Aorta (tissue), 5 donors: ENCODE measurements around the gene CAMK2D. TPM values are rescaled to one million over a fixed set of nuclear protein-coding genes. Genes with fewer than 3 reads are reported as not detected.
A peak's percentile ranks its signal among the peaks of the same experiment; 100 is the strongest.
"Not testable (repeated sequence)": the region's sequence is repeated elsewhere in the genome, so short reads cannot be mapped to it uniquely, and the experiment has no call there.

Experiments used
- ATAC-seq: fragments of 200-7000 bp; cut with Tn5 transposase; one replicate; pipeline ENCODE4 v1.9.1; 2022; ENCODE audit warnings: moderate library complexity; ENCODE audit not compliant: low FRiP score
- DNase-seq, 2 donors: peaks; one replicate each; pipeline ENCODE4 v3.0.0-alpha.2; 2020
- H3K27ac ChIP-seq, 2 donors: one replicate each; pipeline ENCODE4 v1.5.1; 2013; ENCODE audit warnings: low read length in 2 of 2, mild to moderate bottlenecking in 2 of 2, moderate library complexity in 2 of 2, control low read depth in 1 of 2, inconsistent platforms in 1 of 2, low read depth in 1 of 2
- H3K27me3 ChIP-seq, 2 donors: one replicate each; pipeline ENCODE4 v1.6.1; 2013; ENCODE audit warnings: control low read depth in 1 of 2, low read length in 1 of 2, mild to moderate bottlenecking in 1 of 2, moderate library complexity in 1 of 2; ENCODE audit not compliant: insufficient read depth in 2 of 2, control insufficient read depth in 1 of 2
- H3K36me3 ChIP-seq, 2 donors: one replicate each; pipeline ENCODE4 v1.6.1; 2013; ENCODE audit warnings: control low read depth in 1 of 2, low read length in 1 of 2, mild to moderate bottlenecking in 1 of 2; ENCODE audit not compliant: insufficient read depth in 2 of 2, control insufficient read depth in 1 of 2
- H3K4me1 ChIP-seq, 2 donors: one replicate each; pipeline ENCODE4 v1.6.1; 2013; ENCODE audit warnings: low read length in 2 of 2, control low read depth in 1 of 2, mild to moderate bottlenecking in 1 of 2, moderate library complexity in 1 of 2; ENCODE audit not compliant: insufficient read depth in 2 of 2, control insufficient read depth in 1 of 2
- H3K4me3 ChIP-seq, 2 donors: one replicate each; pipeline ENCODE4 v1.5.1; 2013; ENCODE audit warnings: low read length in 2 of 2, control low read depth in 1 of 2, mild to moderate bottlenecking in 1 of 2
- H3K9me3 ChIP-seq: one replicate; pipeline ENCODE4 v1.6.1; 2013; ENCODE audit warnings: mild to moderate bottlenecking, low read length; ENCODE audit not compliant: control insufficient read depth
- WGBS, 2 donors: extraction: QIAGEN DNeasy Blood & Tissue Kit; methylation state at CpG; one replicate each; pipeline ENCODE4 v1.1.7; 2013; 5-methylcytosine and 5-hydroxymethylcytosine counted together
- intact Hi-C, 2 donors: fragments of 100-400 bp; cut with DNase I; formaldehyde crosslinking; loops; one replicate each; pipeline versions ENCODE4 v1.14.2 to v1.15.0; 2022
- polyA plus RNA-seq, 2 donors: library from polyadenylated mRNA; stranded (reverse); fragments of 200-250 nt; gene quantifications; one replicate each; pipeline ENCODE4 v1.2.3, GENCODE V29; 2013
- total RNA-seq, 2 donors: library from RNA; stranded (reverse); fragmentation: NEBNext Ultra II Directional; extraction: Animal tissue kit (Norgen Biotek cat#: 25700); gene quantifications; one replicate each; pipeline ENCODE4 v1.2.1, GENCODE V29; 2021
- donor health status: healthy with polysubstance abuse.
- donor health status: Bipolar disorder and iron deficiency.
- donor health status: DM: no; HTN: no; CAD: no.
- donor health status: DM: no; HTN: no; CAD: no.
- donor health status: DM: yes; HTN: yes; CAD: no.

The CAMK2D gene
- total and polyA plus RNA-seq, 4 donors: 18.7 to 71.8 (median 37.7) TPM

DNA sequence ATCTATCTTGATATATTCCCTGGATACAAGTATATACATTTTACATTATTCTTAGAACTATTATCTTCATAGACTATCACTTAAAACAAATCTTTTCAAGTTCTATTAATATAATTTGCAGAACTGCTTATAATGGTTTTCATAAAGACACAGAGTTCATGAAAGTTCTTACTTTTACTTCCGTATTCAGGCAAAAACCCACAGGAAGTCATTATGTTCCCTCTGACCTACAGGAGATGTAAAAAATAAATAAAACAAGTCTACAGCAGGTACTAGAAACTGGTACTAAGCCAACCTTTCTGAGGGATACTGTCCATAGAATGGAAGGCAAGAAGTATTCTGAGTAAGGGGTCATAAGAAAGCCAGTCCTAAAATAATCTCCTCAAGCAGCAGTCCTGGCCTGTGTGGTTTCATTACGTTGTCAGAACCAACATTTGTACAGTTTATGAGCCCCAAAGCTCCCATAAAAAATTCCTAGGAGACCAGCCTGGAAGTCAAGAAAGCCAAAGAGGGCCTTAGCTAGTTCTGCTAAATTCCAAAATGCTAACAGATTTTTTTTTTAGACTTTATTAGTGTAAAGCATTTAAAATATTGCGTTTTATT, 68.6 kb downstream of the CAMK2D start:
- H3K4me3 ChIP-seq: no peak overlapping the region
- H3K27me3 ChIP-seq: no peaks in the 10 kb centered on the region
- no peaks in the 10 kb centered on the region for H3K9me3 ChIP-seq
- H3K36me3 ChIP-seq: no peaks in the 10 kb centered on the region
- no peak overlapping the region for H3K27ac ChIP-seq
- ATAC-seq (no peak), DNase-seq (no peak)
- peaks cover 0 to 7% of the 10 kb centered on the region in 2 donors for H3K4me1 ChIP-seq
- intact Hi-C loops: no loop called here
- WGBS, 2 donors: 52 to 60% methylated on average over 3 of the region's 3 CpGs

DNA sequence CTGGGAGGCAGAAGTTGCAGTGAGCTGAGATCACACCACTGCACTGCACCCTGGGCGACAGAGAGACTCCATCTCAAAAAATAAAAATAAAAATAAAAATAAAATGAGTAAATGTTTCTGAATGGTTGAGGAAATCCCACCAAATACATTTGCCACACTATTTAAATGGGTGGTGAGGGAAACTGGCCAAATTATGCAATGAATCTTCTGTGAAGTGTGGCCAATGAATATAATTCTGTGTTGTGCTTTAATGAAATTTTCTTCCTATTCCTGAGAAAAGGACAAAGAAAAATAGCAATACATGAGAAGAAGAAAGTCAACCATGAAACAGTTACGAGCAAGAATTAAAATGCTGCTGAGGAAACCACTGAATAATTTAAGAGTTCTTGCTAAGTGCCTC, 69.9 kb downstream of the CAMK2D start:
- intact Hi-C loops: no loop called here

DNA sequence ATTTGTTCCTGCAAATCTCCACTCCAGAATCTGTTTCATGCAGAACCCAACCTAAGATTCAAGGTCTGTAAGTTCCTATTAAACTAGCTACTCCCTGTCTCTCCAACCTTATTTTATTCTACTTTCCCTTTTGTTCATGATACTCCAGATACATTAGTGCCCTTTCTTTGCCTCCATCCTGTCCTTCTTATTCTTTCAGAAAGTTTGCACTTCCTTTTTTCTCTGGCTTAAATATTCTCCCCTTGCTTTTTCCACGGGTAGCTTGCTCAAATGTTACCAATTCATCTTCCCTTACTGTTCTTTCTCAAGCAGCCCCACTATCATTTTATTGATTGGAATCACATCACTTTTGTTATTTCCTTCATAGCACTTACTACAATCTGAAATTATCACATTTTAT, 72.1 kb downstream of the CAMK2D start:
- no peak for DNase-seq
- no peak overlapping the region for H3K27ac ChIP-seq

More for the DNA sequence above, 69.9 kb downstream of the CAMK2D start:
- H3K27ac ChIP-seq: no peak overlapping the region
- ATAC-seq: no peak
- H3K4me3 ChIP-seq: no peak overlapping the region
- peaks cover 0 to 12% of the 10 kb centered on the region in 2 donors for H3K4me1 ChIP-seq
- H3K36me3 ChIP-seq: no peaks in the 10 kb centered on the region
- no peaks in the 10 kb centered on the region for H3K9me3 ChIP-seq
- DNase-seq: no peak
- H3K27me3 ChIP-seq: no peaks in the 10 kb centered on the region
- WGBS, 2 donors: 67 to 72% methylated on average over 2 of the region's 2 CpGs

DNA sequence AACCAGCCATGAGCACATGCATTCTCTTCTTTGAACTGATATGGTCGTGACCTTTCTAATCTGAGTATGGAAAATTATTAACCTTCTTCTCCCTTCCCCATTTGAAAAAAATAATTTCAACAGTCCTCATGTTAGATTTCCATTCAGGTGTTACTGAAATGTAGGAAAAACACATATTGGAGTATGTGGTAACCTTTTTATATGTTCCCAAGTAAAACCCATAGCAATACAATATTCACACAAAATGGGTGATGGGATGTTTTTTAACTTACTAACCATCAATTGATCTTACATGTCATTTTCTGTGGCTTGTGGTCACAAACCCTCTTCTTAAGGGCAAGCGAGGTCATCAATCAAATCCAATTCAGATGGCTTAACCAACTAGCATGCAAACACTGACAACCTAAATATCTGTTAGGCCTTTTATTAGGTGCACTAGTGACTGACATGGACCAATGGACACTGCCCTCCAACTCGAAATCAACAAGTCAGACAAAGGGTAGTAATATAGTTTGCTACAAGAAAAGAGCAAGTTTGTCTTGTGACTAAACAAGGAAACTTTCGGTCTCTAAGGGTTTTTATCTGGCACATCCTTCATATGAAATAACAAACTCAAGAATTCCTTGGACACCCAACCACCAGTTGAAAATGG, 74.3 kb downstream of the CAMK2D start:
- no peak for DNase-seq
- no peak for ATAC-seq
- H3K4me3 ChIP-seq: no peak overlapping the region
- peaks cover 2 to 8% of the 10 kb centered on the region in 2 donors for H3K4me1 ChIP-seq
- no peaks in the 10 kb centered on the region for H3K27me3 ChIP-seq
- intact Hi-C loops: loop anchor here in 1 of 2 donors (10.0 kb wide), 1 partner anchor 132 kb away; no protein-coding TSS in a partner anchor
- H3K36me3 ChIP-seq: no peaks in the 10 kb centered on the region
- WGBS, 2 donors: 49% methylated on average over 4 of the region's 4 CpGs
- no peak overlapping the region for H3K27ac ChIP-seq
- H3K9me3 ChIP-seq: no peaks in the 10 kb centered on the region

More for the DNA sequence above, 72.1 kb downstream of the CAMK2D start:
- no peak for ATAC-seq
- WGBS, 2 donors: 66 to 67% methylated on average over 1 of the region's 1 CpG
- no peak overlapping the region for H3K4me3 ChIP-seq
- intact Hi-C loops: loop anchor here in 1 of 2 donors (10.0 kb wide), 1 partner anchor 135 kb away; no protein-coding TSS in a partner anchor
- no peaks in the 10 kb centered on the region for H3K9me3 ChIP-seq
- H3K4me1 ChIP-seq: peaks cover 0 to 12% of the 10 kb centered on the region in 2 donors
- H3K27me3 ChIP-seq: no peaks in the 10 kb centered on the region
- H3K36me3 ChIP-seq: no peaks in the 10 kb centered on the region

DNA sequence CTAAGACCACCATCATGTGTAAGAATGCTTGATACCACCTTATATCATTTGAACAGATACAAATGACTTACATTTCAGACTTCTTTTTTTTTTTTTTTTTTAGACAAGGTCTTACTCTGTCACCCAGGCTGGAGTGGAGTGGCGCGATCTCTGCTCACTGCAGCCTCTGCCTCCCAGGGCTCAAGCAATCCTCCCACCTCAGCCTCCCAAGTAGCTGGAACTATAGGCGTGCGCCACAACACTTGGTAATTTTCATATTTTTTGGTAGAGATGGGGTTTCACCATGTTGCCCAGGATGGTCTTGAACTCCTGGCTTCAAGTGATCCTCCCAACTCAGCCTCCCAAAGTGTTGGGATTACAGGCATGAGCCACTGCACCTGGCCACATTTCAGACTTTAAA, 76.4 kb downstream of the CAMK2D start:
- H3K36me3 ChIP-seq, H3K4me3 ChIP-seq, H3K27me3 ChIP-seq, H3K4me1 ChIP-seq, H3K9me3 ChIP-seq, ATAC-seq, DNase-seq: not testable (repeated sequence)
- H3K27ac ChIP-seq: peak overlapping the region in 1 of 2 donors; percentile 69
- intact Hi-C loops: loop anchor here in 1 of 2 donors (10.0 kb wide), 1 partner anchor 130 kb away; no protein-coding TSS in a partner anchor
- WGBS, 2 donors: 97 to 98% methylated on average over 4 of the region's 4 CpGs

DNA sequence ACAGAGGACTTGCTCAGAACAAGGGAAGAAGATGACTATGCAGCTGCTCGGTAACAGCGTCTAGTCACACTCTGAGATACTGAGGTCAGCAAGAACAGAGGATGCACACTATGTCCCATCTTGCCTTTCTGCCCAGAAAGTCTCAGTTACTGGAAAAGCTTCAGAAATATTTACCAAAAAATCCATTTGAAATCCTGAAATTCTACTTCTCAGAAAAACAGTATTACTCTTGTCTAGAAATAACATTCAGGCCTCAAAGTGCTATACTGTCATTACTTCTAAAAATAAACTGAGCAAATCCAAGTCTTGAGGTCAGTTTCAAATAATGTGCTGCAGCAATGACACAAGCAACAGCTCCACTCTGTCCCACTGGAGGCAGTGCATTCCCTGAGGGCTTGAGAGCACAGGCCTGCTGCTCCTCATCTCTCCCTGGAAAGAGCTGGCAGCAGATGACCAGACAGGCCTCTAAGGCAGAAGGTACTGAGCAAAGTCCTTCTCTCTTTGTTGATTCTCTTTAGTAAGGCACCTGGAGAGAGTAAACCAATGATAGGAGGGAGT, 76.9 kb downstream of the CAMK2D start:
- H3K36me3 ChIP-seq: no peaks in the 10 kb centered on the region
- H3K4me3 ChIP-seq: no peak overlapping the region
- no peaks in the 10 kb centered on the region for H3K9me3 ChIP-seq
- H3K27me3 ChIP-seq: no peaks in the 10 kb centered on the region
- peak overlapping the region in 1 of 2 donors; percentile 69 for H3K27ac ChIP-seq
- DNase-seq (peak; percentile 57 to 74), ATAC-seq (peak; percentile 89)
- H3K4me1 ChIP-seq: peaks cover 2 to 8% of the 10 kb centered on the region in 2 donors
- intact Hi-C loops: loop anchor here (5.0 to 10.0 kb wide), 2 partner anchors 78 to 130 kb away; partner anchors contain the start of gene CAMK2D (in 1 of the 2)
- 2 to 5% methylated on average over 2 of the region's 2 CpGs for WGBS, 2 donors

DNA sequence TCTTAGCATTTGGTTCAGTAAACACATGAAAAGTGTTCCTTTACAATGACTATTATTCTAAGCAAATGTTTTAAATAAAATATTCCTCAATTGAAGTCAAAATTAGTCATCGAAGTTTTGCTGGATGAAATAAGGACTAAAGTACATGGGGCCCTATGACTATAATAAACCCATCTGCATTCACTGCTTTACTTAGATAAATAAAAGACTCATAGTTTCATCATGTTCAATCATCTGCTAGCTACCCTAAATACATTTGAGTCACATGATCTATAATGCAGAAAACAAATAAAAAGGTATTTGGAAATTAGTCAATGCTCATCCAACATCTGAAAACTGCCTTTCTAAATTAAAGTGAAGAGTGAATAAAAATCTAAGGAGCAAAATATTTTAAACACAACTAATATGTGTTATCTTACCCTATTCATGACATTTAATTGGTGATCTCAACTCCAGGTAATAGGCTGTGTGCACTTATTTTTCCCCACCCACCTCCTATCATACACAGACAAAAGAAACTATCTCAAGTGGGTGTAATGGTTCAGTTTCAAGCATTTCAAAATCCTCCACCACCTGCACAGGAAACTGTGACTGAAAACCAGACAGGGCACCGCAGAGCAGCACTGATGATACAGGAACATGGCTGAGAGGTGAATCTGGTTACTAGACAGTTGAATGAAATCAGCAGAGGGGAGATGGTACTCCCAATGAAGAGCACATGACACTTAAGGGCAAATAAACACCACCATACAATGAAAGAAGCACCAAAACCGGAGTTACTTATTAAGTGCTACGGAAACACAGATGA, 78.6 kb downstream of the CAMK2D start:
- H3K36me3 ChIP-seq: no peaks in the 10 kb centered on the region
- WGBS, 2 donors: 85 to 88% methylated on average over 4 of the region's 4 CpGs
- ATAC-seq (no peak), DNase-seq (no peak)
- H3K9me3 ChIP-seq: no peaks in the 10 kb centered on the region
- H3K4me3 ChIP-seq: no peak overlapping the region
- H3K27ac ChIP-seq: peak overlapping the region; percentile 28 to 67
- peaks cover 2 to 8% of the 10 kb centered on the region in 2 donors for H3K4me1 ChIP-seq
- intact Hi-C loops: loop anchor here (5.0 to 10.0 kb wide), 2 partner anchors 79 to 128 kb away; partner anchors contain the start of gene CAMK2D (in 1 of the 2)
- H3K27me3 ChIP-seq: no peaks in the 10 kb centered on the region

DNA sequence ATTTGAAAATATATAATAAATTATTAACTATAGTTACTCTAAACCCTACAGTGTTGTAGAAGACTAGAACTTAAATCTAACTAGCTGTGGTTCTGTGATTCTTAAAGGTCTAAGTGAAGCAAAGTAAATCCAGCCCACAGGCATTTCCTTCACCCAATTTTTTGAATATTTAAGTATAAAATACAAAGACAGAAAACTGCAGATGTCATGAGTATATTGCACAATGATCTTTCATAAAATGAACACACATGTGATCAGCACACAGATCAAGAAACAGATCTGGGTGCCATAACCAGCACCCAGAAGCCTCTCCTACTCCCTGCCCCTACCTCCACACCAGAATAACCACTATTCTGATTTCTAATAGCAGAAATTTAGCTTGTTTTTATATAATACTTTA, 82.9 kb downstream of the CAMK2D start:
- DNase-seq: no peak
- Histone ChIP-seq H3K4me3 (no peak overlapping the region), H3K27me3 (no peaks in the 10 kb centered on the region), H3K9me3 (no peaks in the 10 kb centered on the region), H3K27ac (no peak overlapping the region), H3K4me1 (peaks cover 0 to 2% of the 10 kb centered on the region in 2 donors), H3K36me3 (no peaks in the 10 kb centered on the region)
- ATAC-seq: no peak
- intact Hi-C loops: loop anchor here in 1 of 2 donors (5.0 kb wide), 1 partner anchor 64 kb away; no protein-coding TSS in a partner anchor
